Calu3 (cell line): ENCODE measurements around the gene ABCA13. TPM values are rescaled to one million over a fixed set of nuclear protein-coding genes. Genes with fewer than 3 reads are reported as not detected.

Source experiments
- BruUV-seq: library from RNA; stranded (reverse); fragments of 400-500 nt; replicated peaks from 2 replicates; lab custom pipeline; 2021; lab: Mats Ljungman, UMichigan
- CTCF ChIA-PET: fragments of 300-600 bp; sonication (Branson Sonifier 250); formaldehyde crosslinking; loops from one replicate; lab custom pipeline; 2022; ENCODE audit warnings: antibody characterized with exemption; lab: Charles Lee
- DNase-seq: peaks from one replicate; pipeline ENCODE4 v3.0.0; 2022
- H3K27ac Mint-ChIP-seq: one replicate; pipeline ENCODE4 v1.8.0; 2022; ENCODE audit warnings: mixed read lengths; ENCODE audit not compliant: unreplicated experiment
- H3K27me3 Mint-ChIP-seq: one replicate; pipeline ENCODE4 v1.8.0; 2022; ENCODE audit warnings: mixed read lengths; ENCODE audit not compliant: unreplicated experiment
- H3K36me3 Mint-ChIP-seq: one replicate; pipeline ENCODE4 v1.8.0; 2022; ENCODE audit warnings: mild to moderate bottlenecking, moderate library complexity, mixed read lengths; ENCODE audit not compliant: insufficient read depth, unreplicated experiment
- H3K4me1 Mint-ChIP-seq: one replicate; pipeline ENCODE4 v1.8.0; 2022; ENCODE audit warnings: mild to moderate bottlenecking, low read depth, mixed read lengths; ENCODE audit not compliant: unreplicated experiment
- H3K4me3 Mint-ChIP-seq: one replicate; pipeline ENCODE4 v1.8.0; 2022; ENCODE audit warnings: mild to moderate bottlenecking, low read depth, moderate library complexity, mixed read lengths; ENCODE audit not compliant: unreplicated experiment
- H3K9me3 Mint-ChIP-seq: one replicate; pipeline ENCODE4 v1.8.0; 2022; ENCODE audit warnings: low read depth, mixed read lengths; ENCODE audit not compliant: unreplicated experiment
- intact Hi-C: fragments of 100-400 bp; cut with micrococcal nuclease; formaldehyde crosslinking; loops from one replicate; pipeline ENCODE4 v1.10.0; 2022; ENCODE audit not compliant: unreplicated experiment
- total RNA-seq: library from RNA; stranded (reverse); gene quantifications from 2 replicates; pipeline ENCODE4 v1.2.3, GENCODE V29; 2022
- TF ChIP-seq, protein P1 (sequence below): fragments of 200-600 bp; IDR thresholded peaks from one replicate; pipeline ENCODE4 v1.8.0; 2022; ENCODE audit warnings: antibody characterized with exemption; ENCODE audit not compliant: unreplicated experiment

The ABCA13 gene
- total RNA-seq, 1 experiment from 2014 or later = 12.1 TPM

DNA sequence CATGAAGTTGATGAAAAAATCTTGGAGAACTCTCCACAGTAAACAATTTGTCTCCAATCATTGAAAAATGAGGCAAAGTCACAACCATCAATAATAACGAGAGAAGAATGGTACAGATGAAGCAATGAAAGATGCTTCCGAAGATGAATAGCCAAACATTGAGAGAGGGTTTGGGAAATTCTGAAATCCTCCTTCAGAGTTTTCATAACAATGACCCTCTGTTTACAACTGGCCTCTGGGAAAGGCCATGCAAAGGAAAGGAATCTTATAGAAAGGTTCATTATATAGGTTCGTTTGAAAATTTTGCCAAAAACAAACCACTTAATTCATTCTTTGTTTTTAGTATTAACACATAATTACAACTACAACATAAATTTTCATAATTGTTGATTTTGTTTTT, 166.5 kb downstream of the ABCA13 start:
- TF ChIP-seq, protein P1, sequence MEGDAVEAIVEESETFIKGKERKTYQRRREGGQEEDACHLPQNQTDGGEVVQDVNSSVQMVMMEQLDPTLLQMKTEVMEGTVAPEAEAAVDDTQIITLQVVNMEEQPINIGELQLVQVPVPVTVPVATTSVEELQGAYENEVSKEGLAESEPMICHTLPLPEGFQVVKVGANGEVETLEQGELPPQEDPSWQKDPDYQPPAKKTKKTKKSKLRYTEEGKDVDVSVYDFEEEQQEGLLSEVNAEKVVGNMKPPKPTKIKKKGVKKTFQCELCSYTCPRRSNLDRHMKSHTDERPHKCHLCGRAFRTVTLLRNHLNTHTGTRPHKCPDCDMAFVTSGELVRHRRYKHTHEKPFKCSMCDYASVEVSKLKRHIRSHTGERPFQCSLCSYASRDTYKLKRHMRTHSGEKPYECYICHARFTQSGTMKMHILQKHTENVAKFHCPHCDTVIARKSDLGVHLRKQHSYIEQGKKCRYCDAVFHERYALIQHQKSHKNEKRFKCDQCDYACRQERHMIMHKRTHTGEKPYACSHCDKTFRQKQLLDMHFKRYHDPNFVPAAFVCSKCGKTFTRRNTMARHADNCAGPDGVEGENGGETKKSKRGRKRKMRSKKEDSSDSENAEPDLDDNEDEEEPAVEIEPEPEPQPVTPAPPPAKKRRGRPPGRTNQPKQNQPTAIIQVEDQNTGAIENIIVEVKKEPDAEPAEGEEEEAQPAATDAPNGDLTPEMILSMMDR = no peak
- H3K4me1 Mint-ChIP-seq = no peaks in the 10 kb centered on the region
- CTCF ChIA-PET = interaction anchor here (1.4 kb wide), 1 partner anchor 92 kb away, joined by 3 read pairs; no protein-coding TSS in a partner anchor
- H3K4me3 Mint-ChIP-seq = no peak overlapping the region
- no peaks in the 10 kb centered on the region for H3K27me3 Mint-ChIP-seq
- intact Hi-C loops = loop anchor here (2.0 kb wide), 1 partner anchor 537 kb away; no protein-coding TSS in a partner anchor
- no TSS peak for BruUV-seq
- no peaks in the 10 kb centered on the region for H3K36me3 Mint-ChIP-seq
- no peak for DNase-seq
- no peak overlapping the region for H3K27ac Mint-ChIP-seq
- H3K9me3 Mint-ChIP-seq = no peaks in the 10 kb centered on the region

DNA sequence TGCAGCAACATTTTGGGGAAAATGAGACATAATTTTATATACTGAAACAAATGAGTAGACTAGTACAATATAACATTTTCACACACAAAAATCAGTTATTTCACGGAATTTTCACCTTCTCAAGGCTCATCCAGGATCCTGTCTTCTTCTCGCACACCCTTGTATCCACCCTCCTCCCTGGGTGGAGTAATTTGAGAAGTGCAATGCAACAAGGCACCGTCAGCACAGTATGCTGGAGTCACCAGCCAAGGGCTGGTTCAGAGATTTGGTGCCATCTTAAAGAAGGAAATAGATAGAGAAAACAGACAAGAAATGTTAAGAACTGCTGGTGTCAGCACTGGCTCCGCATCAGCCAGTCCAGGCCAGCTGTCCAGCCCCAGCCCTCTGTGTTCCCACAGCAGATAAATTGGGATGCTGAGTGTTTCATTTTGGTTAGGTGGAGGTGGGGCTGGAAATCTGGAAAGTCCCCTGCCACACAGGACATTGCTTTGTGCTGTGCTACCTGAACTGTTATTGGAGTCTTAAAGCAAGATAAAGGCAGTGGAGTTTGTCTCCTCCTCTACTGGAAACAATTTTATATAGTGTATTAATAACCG, 176.1 kb downstream of the ABCA13 start:
- no peak for DNase-seq
- Mint-ChIP-seq H3K4me3 (no peak overlapping the region), H3K36me3 (no peaks in the 10 kb centered on the region), H3K27me3 (no peaks in the 10 kb centered on the region), H3K9me3 (no peaks in the 10 kb centered on the region), H3K27ac (no peak overlapping the region), H3K4me1 (no peaks in the 10 kb centered on the region)
- CTCF ChIA-PET = no interaction called here
- TF ChIP-seq, protein P1 = no peak
- intact Hi-C loops = no loop called here
- BruUV-seq = no TSS peak

DNA sequence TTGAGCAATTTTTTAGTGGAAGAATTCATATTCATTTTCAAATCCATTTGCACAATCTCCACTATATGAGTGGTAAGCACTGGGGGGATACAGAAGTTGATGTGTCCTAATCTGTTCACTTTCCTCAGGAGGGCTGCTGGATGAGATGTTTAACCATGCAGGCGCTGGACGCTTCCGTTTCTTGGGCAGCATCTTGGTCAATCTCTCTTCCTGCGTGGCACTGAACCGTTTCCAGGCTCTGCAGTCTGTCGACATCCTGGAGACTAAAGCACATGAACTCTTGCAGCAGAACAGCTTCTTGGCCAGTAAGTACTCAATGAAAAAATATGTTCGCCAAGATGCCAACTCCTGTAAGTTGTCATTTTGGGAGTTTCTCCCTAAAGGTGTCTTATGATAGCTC, 179.3 kb downstream of the ABCA13 start:
- intact Hi-C loops = no loop called here
- CTCF ChIA-PET = no interaction called here
- TF ChIP-seq, protein P1 = no peak
- H3K27ac Mint-ChIP-seq = no peak overlapping the region
- no peak overlapping the region for H3K4me3 Mint-ChIP-seq
- no peak for DNase-seq
- no peaks in the 10 kb centered on the region for H3K36me3 Mint-ChIP-seq
- no peaks in the 10 kb centered on the region for H3K4me1 Mint-ChIP-seq
- no TSS peak for BruUV-seq
- H3K9me3 Mint-ChIP-seq = no peaks in the 10 kb centered on the region
- H3K27me3 Mint-ChIP-seq = no peaks in the 10 kb centered on the region

DNA sequence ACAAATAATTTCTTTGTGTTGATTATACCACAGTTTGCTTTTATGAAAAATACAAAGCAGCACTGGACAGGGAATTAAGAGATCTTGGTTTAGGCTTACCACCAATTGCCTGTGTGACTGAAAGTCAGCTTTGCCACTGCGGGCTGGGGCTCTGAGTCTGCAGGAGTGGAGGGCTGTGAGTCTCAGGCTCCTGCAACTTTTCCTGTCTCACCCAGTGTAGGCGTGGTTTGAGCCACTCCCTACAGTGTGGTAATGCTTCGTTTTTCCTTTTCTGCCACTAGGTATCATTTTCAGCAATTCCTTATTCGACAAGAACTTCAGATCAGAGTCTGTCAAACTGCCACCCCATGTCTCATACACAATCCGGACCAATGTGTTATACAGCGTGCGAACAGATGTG, 180.6 kb downstream of the ABCA13 start:
- H3K9me3 Mint-ChIP-seq = no peaks in the 10 kb centered on the region
- intact Hi-C loops = no loop called here
- H3K4me3 Mint-ChIP-seq = no peak overlapping the region
- no peaks in the 10 kb centered on the region for H3K4me1 Mint-ChIP-seq
- DNase-seq = no peak
- no TSS peak for BruUV-seq
- TF ChIP-seq, protein P1 = no peak
- no peaks in the 10 kb centered on the region for H3K36me3 Mint-ChIP-seq
- no peak overlapping the region for H3K27ac Mint-ChIP-seq
- H3K27me3 Mint-ChIP-seq = no peaks in the 10 kb centered on the region
- CTCF ChIA-PET = no interaction called here
